CD4-positive, alpha-beta T cell (primary cell): Measurements from ENCODE around the gene DYSF. TPM values are rescaled to one million over a fixed set of nuclear protein-coding genes. Genes with fewer than 3 reads are reported as not detected.

Source experiments
- ATAC-seq: fragments of 200-7000 bp; cut with Tn5 transposase; one replicate; pipeline ENCODE4 v1.10.0; 2022; ENCODE audit warnings: mild to moderate bottlenecking; ENCODE audit not compliant: poor library complexity
- CTCF ChIA-PET: fragments of 350-600 bp; sonication (Branson Sonifier 250); formaldehyde crosslinking; loops from one replicate; lab custom pipeline; 2021; ENCODE audit warnings: antibody characterized with exemption, inconsistent platforms; lab: Charles Lee
- POLR2A ChIA-PET: fragments of 350-600 bp; sonication (Branson Sonifier 250); formaldehyde crosslinking; loops from one replicate; lab custom pipeline; 2021; ENCODE audit warnings: antibody characterized with exemption, inconsistent platforms; lab: Charles Lee
- DNase-seq, 14 experiments: peaks; one replicate each; pipeline ENCODE4 v3.0.0-alpha.2; 2013 to 2020; ENCODE audit warnings: mixed read lengths in 2 of 14
- H3K27ac ChIP-seq, 2 donors: one replicate each; pipeline versions ENCODE4 v1.5.1 to v1.7.0; 2013; ENCODE audit warnings: low read length in 2 of 2, low read depth in 1 of 2, mild to moderate bottlenecking in 1 of 2
- H3K27me3 ChIP-seq, 2 experiments: 1 replicate in 1 of 2; 2 replicates in 1 of 2; pipeline versions ENCODE4 v1.6.1 to v1.7.0; 2013; ENCODE audit warnings: low read length in 2 of 2, control low read depth in 1 of 2, mild to moderate bottlenecking in 1 of 2, moderate library complexity in 1 of 2; ENCODE audit not compliant: insufficient read depth in 2 of 2, control insufficient read depth in 1 of 2
- H3K36me3 ChIP-seq: one replicate; pipeline ENCODE4 v1.6.1; 2013; ENCODE audit warnings: low read length, control low read depth; ENCODE audit not compliant: insufficient read depth
- H3K4me1 ChIP-seq: one replicate; pipeline ENCODE4 v1.6.1; 2013; ENCODE audit warnings: low read length, control low read depth; ENCODE audit not compliant: insufficient read depth
- H3K4me3 ChIP-seq: one replicate; pipeline ENCODE4 v1.5.1; 2013; ENCODE audit warnings: mild to moderate bottlenecking, low read length, moderate library complexity
- H3K9me3 ChIP-seq, 2 experiments: 1 replicate in 1 of 2; 2 replicates in 1 of 2; pipeline versions ENCODE4 v1.6.1 to v1.7.0; 2013; ENCODE audit warnings: low read length in 2 of 2, mild to moderate bottlenecking in 2 of 2, control low read depth in 1 of 2, moderate library complexity in 1 of 2; ENCODE audit not compliant: control insufficient read depth in 1 of 2, insufficient read depth in 1 of 2
- H3K27ac Mint-ChIP-seq: one replicate; pipeline ENCODE4 v1.8.0; 2020; ENCODE audit warnings: mixed read lengths
- H3K27me3 Mint-ChIP-seq: one replicate; pipeline ENCODE4 v1.8.0; 2021; ENCODE audit warnings: mixed read lengths
- H3K36me3 Mint-ChIP-seq: one replicate; pipeline ENCODE4 v1.8.0; 2021; ENCODE audit warnings: low read depth, mixed read lengths
- H3K4me1 Mint-ChIP-seq: one replicate; pipeline ENCODE4 v1.8.0; 2021; ENCODE audit warnings: low read depth, mixed read lengths
- H3K4me3 Mint-ChIP-seq: one replicate; pipeline ENCODE4 v1.8.0; 2020; ENCODE audit warnings: mild to moderate bottlenecking, mixed read lengths
- H3K9me3 Mint-ChIP-seq: one replicate; pipeline ENCODE4 v1.8.0; 2020; ENCODE audit warnings: mixed read lengths
- intact Hi-C, 2 experiments: fragments of 100-400 bp; cut with DNase I in 1 of 2; cut with micrococcal nuclease in 1 of 2; formaldehyde crosslinking; loops; one replicate each; pipeline versions ENCODE4 v1.15.1 to v1.9.0; 2023 to 2025; cut with DNase I, micrococcal nuclease
- total RNA-seq, 174 experiments: library from RNA in 2 of 174; stranded (reverse) in 2 of 174; gene quantifications; one replicate each; pipeline ENCODE4 v1.2.3 and lab custom pipeline; 2021 to 2026
- TF ChIP-seq, protein P1 (sequence below): fragments of 200-600 bp; IDR thresholded peaks from one replicate; pipeline ENCODE4 v1.8.0; 2022; ENCODE audit warnings: antibody characterized with exemption, mild to moderate bottlenecking

DYSF gene
- total RNA-seq, 2 experiments from 2014 or later = 0.27 to 0.31 TPM

DNA sequence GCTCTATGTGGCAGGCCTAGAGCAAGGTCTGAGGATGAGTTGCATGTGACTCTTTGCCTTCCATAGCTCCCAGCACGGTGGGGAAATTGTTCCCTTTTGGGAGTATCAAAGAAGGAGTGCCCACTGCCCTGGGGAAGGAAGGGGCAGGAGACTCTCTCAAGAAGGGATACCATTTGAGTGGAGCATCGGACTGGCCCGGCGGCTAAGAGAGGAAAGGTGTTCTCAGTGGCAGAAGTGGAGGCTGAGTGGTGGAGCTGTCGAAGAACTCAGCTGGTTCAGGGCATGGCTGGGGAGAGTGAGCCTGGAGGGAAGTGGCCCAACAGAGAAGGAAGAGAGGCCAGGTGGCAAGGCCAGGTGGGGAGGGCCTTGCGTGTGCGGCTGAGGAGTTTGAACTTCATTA is 235.2 kb downstream of the DYSF start:
- ATAC-seq (no peak), DNase-seq (no peak)
- H3K36me3 Mint-ChIP-seq = no peaks in the 10 kb centered on the region
- H3K9me3 Mint-ChIP-seq = no peaks in the 10 kb centered on the region
- no peaks in the 10 kb centered on the region for H3K9me3 ChIP-seq
- H3K4me1 Mint-ChIP-seq = no peaks in the 10 kb centered on the region
- CTCF ChIA-PET = no interaction called here
- no peaks in the 10 kb centered on the region for H3K4me1 ChIP-seq
- POLR2A ChIA-PET = no interaction called here
- no peak overlapping the region for H3K27ac ChIP-seq
- H3K4me3 Mint-ChIP-seq = no peak overlapping the region
- H3K27me3 Mint-ChIP-seq = no peaks in the 10 kb centered on the region
- no peak overlapping the region for H3K27ac Mint-ChIP-seq
- H3K4me3 ChIP-seq = no peak overlapping the region
- intact Hi-C loops = no loop called here
- TF ChIP-seq, protein P1, sequence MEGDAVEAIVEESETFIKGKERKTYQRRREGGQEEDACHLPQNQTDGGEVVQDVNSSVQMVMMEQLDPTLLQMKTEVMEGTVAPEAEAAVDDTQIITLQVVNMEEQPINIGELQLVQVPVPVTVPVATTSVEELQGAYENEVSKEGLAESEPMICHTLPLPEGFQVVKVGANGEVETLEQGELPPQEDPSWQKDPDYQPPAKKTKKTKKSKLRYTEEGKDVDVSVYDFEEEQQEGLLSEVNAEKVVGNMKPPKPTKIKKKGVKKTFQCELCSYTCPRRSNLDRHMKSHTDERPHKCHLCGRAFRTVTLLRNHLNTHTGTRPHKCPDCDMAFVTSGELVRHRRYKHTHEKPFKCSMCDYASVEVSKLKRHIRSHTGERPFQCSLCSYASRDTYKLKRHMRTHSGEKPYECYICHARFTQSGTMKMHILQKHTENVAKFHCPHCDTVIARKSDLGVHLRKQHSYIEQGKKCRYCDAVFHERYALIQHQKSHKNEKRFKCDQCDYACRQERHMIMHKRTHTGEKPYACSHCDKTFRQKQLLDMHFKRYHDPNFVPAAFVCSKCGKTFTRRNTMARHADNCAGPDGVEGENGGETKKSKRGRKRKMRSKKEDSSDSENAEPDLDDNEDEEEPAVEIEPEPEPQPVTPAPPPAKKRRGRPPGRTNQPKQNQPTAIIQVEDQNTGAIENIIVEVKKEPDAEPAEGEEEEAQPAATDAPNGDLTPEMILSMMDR = no peak
- H3K27me3 ChIP-seq = no peaks in the 10 kb centered on the region
- H3K36me3 ChIP-seq = no peaks in the 10 kb centered on the region

- Mint-ChIP-seq H3K4me3 (no peak overlapping the region), H3K27me3 (no peaks in the 10 kb centered on the region), H3K36me3 (no peaks in the 10 kb centered on the region), H3K9me3 (no peaks in the 10 kb centered on the region), H3K4me1 (no peaks in the 10 kb centered on the region), H3K27ac (no peak overlapping the region)
- no peak overlapping the region for H3K27ac ChIP-seq
- CTCF ChIA-PET = no interaction called here
- ATAC-seq = no peak
- POLR2A ChIA-PET = no interaction called here
- no peaks in the 10 kb centered on the region for H3K36me3 ChIP-seq
- TF ChIP-seq, protein P1 = no peak
- H3K9me3 ChIP-seq = no peaks in the 10 kb centered on the region
- no peaks in the 10 kb centered on the region for H3K4me1 ChIP-seq
- no peaks in the 10 kb centered on the region for H3K27me3 ChIP-seq
- H3K4me3 ChIP-seq = no peak overlapping the region
- intact Hi-C loops = no loop called here
- DNase-seq = no peak
Measured at GRCh38 chr2:71689393-71689792, 236.0 kb downstream of the DYSF start.

- Histone ChIP-seq H3K4me1 (no peaks in the 10 kb centered on the region), H3K27me3 (no peaks in the 10 kb centered on the region), H3K36me3 (no peaks in the 10 kb centered on the region), H3K9me3 (no peaks in the 10 kb centered on the region), H3K27ac (no peak overlapping the region), H3K4me3 (no peak overlapping the region)
- intact Hi-C loops = no loop called here
- no peak for DNase-seq
- TF ChIP-seq, protein P1 = no peak
- Mint-ChIP-seq H3K36me3 (no peaks in the 10 kb centered on the region), H3K27me3 (no peaks in the 10 kb centered on the region), H3K4me1 (no peaks in the 10 kb centered on the region), H3K27ac (no peak overlapping the region), H3K9me3 (no peaks in the 10 kb centered on the region), H3K4me3 (no peak overlapping the region)
- POLR2A ChIA-PET = no interaction called here
- CTCF ChIA-PET = no interaction called here
- ATAC-seq = no peak
Measured at GRCh38 chr2:71689968-71690834, 236.8 kb downstream of the DYSF start.
